Caco-2 (cell line): ENCODE results near the gene NTN1. TPM values are rescaled to one million over a fixed set of nuclear protein-coding genes. Genes with fewer than 3 reads are reported as not detected.

Experiments used
- BruUV-seq: library from RNA; stranded (reverse); fragments of 400-500 nt; replicated peaks from 2 replicates; lab custom pipeline; 2021; lab: Mats Ljungman, UMichigan
- CTCF ChIA-PET: fragments of 300-600 bp; sonication (Branson Sonifier 250); formaldehyde crosslinking; loops from one replicate; lab custom pipeline; 2022; ENCODE audit warnings: antibody characterized with exemption; lab: Charles Lee
- POLR2A ChIA-PET: fragments of 300-600 bp; sonication (Branson Sonifier 250); formaldehyde crosslinking; loops from one replicate; lab custom pipeline; 2022; ENCODE audit warnings: antibody characterized with exemption; lab: Charles Lee
- DNase-seq, 2 experiments: peaks; one replicate each; pipeline versions ENCODE4 v3.0.0 to v3.0.0-alpha.2; 2020 to 2022
- H3K27me3 ChIP-seq: replicated peaks from 2 replicates; pipeline ENCODE4 v1.6.0; 2011; ENCODE audit warnings: low read length; ENCODE audit not compliant: control insufficient read depth, insufficient read depth
- H3K36me3 ChIP-seq: 2 replicates; pipeline ENCODE4 v1.5.1; 2011; ENCODE audit warnings: low read length; ENCODE audit not compliant: control insufficient read depth, insufficient read depth
- H3K4me1 ChIP-seq: fragments of 250-450 bp; sonication (Bioruptor Pico); 2 replicates; pipeline ENCODE4 v1.5.1; 2020; ENCODE audit warnings: mild to moderate bottlenecking
- H3K4me3 ChIP-seq: 2 replicates; pipeline ENCODE4 v1.5.1; 2011; ENCODE audit warnings: low read depth, mild to moderate bottlenecking, control low read depth, low read length
- H3K9me3 ChIP-seq: fragments of 250-450 bp; sonication (Bioruptor Pico); 2 replicates; pipeline ENCODE4 v1.5.1; 2020; ENCODE audit warnings: mild to moderate bottlenecking, moderate library complexity
- H3K27ac Mint-ChIP-seq: one replicate; pipeline ENCODE4 v1.8.0; 2022; ENCODE audit warnings: mixed read lengths; ENCODE audit not compliant: unreplicated experiment
- H3K27me3 Mint-ChIP-seq: one replicate; pipeline ENCODE4 v1.8.0; 2022; ENCODE audit warnings: mixed read lengths; ENCODE audit not compliant: insufficient read depth, unreplicated experiment
- H3K36me3 Mint-ChIP-seq: one replicate; pipeline ENCODE4 v1.8.0; 2022; ENCODE audit warnings: mild to moderate bottlenecking, mixed read lengths; ENCODE audit not compliant: insufficient read depth, unreplicated experiment
- H3K4me1 Mint-ChIP-seq: one replicate; pipeline ENCODE4 v1.8.0; 2022; ENCODE audit warnings: low read depth, mixed read lengths; ENCODE audit not compliant: unreplicated experiment
- H3K4me3 Mint-ChIP-seq: one replicate; pipeline ENCODE4 v1.8.0; 2022; ENCODE audit warnings: mild to moderate bottlenecking, moderate library complexity, mixed read lengths; ENCODE audit not compliant: unreplicated experiment
- H3K9me3 Mint-ChIP-seq: one replicate; pipeline ENCODE4 v1.8.0; 2022; ENCODE audit warnings: mixed read lengths; ENCODE audit not compliant: unreplicated experiment
- CTCF ChIP-seq, 2 experiments: fragments of 200-600 bp in 1 of 2; IDR thresholded peaks; 1 replicate in 1 of 2; 2 replicates in 1 of 2; pipeline versions ENCODE4 v1.5.1 to v1.8.0; 2011 to 2022; ENCODE audit warnings: antibody characterized with exemption in 1 of 2, control low read depth in 1 of 2, inconsistent platforms in 1 of 2, low read depth in 1 of 2, low read length in 1 of 2, mild to moderate bottlenecking in 1 of 2, moderate library complexity in 1 of 2; ENCODE audit not compliant: insufficient read depth in 1 of 2, severe bottlenecking in 1 of 2, unreplicated experiment in 1 of 2
- intact Hi-C: fragments of 100-400 bp; cut with micrococcal nuclease; formaldehyde crosslinking; loops from one replicate; pipeline ENCODE4 v1.10.0; 2022; ENCODE audit not compliant: unreplicated experiment
- total RNA-seq: library from RNA; stranded (reverse); gene quantifications from 2 replicates; pipeline ENCODE4 v1.2.3, GENCODE V29; 2022

The NTN1 gene
- total RNA-seq, 1 experiment from 2014 or later = 0.88 TPM

GRCh38 chr17:9187828-9188227 lies 166.5 kb downstream of the NTN1 start:
- Histone ChIP-seq H3K27me3 (no peaks in the 10 kb centered on the region), H3K4me3 (no peak overlapping the region), H3K4me1 (no peaks in the 10 kb centered on the region), H3K36me3 (no peaks in the 10 kb centered on the region), H3K9me3 (no peaks in the 10 kb centered on the region)
- H3K36me3 Mint-ChIP-seq = no peaks in the 10 kb centered on the region
- H3K4me1 Mint-ChIP-seq = no peaks in the 10 kb centered on the region
- no TSS peak for BruUV-seq
- peaks cover 4% of the 10 kb centered on the region for H3K27me3 Mint-ChIP-seq
- DNase-seq = no peak
- TF ChIP-seq CTCF (IDR thresholded peaks at IDR 0.05; ENCODE audit: insufficient read depth in 1 of 2, low read depth in 1 of 2, low read length in 1 of 2, severe bottlenecking in 1 of 2, unreplicated experiment in 1 of 2) = no peak
- ChIA-PET POLR2A (no interaction called here), CTCF (interaction anchor here (0.7 kb wide), 1 partner anchor 169 kb away, joined by 5 read pairs; no protein-coding TSS in a partner anchor)
- no peak overlapping the region for H3K4me3 Mint-ChIP-seq
- no peak overlapping the region for H3K27ac Mint-ChIP-seq
- no peaks in the 10 kb centered on the region for H3K9me3 Mint-ChIP-seq
- intact Hi-C loops = no loop called here

- H3K4me3 ChIP-seq = no peak overlapping the region
- H3K36me3 Mint-ChIP-seq = no peaks in the 10 kb centered on the region
- no peaks in the 10 kb centered on the region for H3K27me3 ChIP-seq
- H3K4me1 ChIP-seq = no peaks in the 10 kb centered on the region
- H3K27ac Mint-ChIP-seq = no peak overlapping the region
- no peak for TF ChIP-seq CTCF (IDR thresholded peaks at IDR 0.05; ENCODE audit: insufficient read depth in 1 of 2, low read depth in 1 of 2, low read length in 1 of 2, severe bottlenecking in 1 of 2, unreplicated experiment in 1 of 2)
- ChIA-PET CTCF (interaction anchor here (0.7 kb wide), 1 partner anchor 169 kb away, joined by 5 read pairs; no protein-coding TSS in a partner anchor), POLR2A (no interaction called here)
- H3K9me3 Mint-ChIP-seq = no peaks in the 10 kb centered on the region
- BruUV-seq = no TSS peak
- H3K27me3 Mint-ChIP-seq = peaks cover 4% of the 10 kb centered on the region
- no peaks in the 10 kb centered on the region for H3K9me3 ChIP-seq
- no peak for DNase-seq
- no peaks in the 10 kb centered on the region for H3K4me1 Mint-ChIP-seq
- intact Hi-C loops = no loop called here
- no peaks in the 10 kb centered on the region for H3K36me3 ChIP-seq
- H3K4me3 Mint-ChIP-seq = no peak overlapping the region
These were observed 167.1 kb downstream of the NTN1 start for GRCh38 chr17:9188367-9188766.

GRCh38 chr17:9189870-9190269 lies 168.6 kb downstream of the NTN1 start:
- Mint-ChIP-seq H3K4me3 (no peak overlapping the region), H3K27ac (no peak overlapping the region), H3K4me1 (no peaks in the 10 kb centered on the region), H3K27me3 (no peaks in the 10 kb centered on the region), H3K9me3 (no peaks in the 10 kb centered on the region), H3K36me3 (no peaks in the 10 kb centered on the region)
- Histone ChIP-seq H3K27me3 (no peaks in the 10 kb centered on the region), H3K36me3 (no peaks in the 10 kb centered on the region), H3K9me3 (no peaks in the 10 kb centered on the region), H3K4me1 (no peaks in the 10 kb centered on the region), H3K4me3 (no peak overlapping the region)
- BruUV-seq = no TSS peak
- POLR2A ChIA-PET = no interaction called here
- DNase-seq = no peak
- CTCF ChIA-PET = no interaction called here
- TF ChIP-seq CTCF (IDR thresholded peaks at IDR 0.05; ENCODE audit: insufficient read depth in 1 of 2, low read depth in 1 of 2, low read length in 1 of 2, severe bottlenecking in 1 of 2, unreplicated experiment in 1 of 2) = no peak
- intact Hi-C loops = no loop called here
